Ecto neural progenitor cell (in vitro differentiated cells): Measurements from ENCODE around the gene MED16.
A peak's percentile ranks its signal among the peaks of the same experiment; 100 is the strongest.
"Not testable (repeated sequence)": the region's sequence is repeated elsewhere in the genome, so short reads cannot be mapped to it uniquely, and the experiment has no call there.

Experiments
- DNase-seq: peaks from one replicate; pipeline ENCODE4 v3.0.0-alpha.2; 2018; ENCODE audit warnings: low spot score

MED16 gene

DNA sequence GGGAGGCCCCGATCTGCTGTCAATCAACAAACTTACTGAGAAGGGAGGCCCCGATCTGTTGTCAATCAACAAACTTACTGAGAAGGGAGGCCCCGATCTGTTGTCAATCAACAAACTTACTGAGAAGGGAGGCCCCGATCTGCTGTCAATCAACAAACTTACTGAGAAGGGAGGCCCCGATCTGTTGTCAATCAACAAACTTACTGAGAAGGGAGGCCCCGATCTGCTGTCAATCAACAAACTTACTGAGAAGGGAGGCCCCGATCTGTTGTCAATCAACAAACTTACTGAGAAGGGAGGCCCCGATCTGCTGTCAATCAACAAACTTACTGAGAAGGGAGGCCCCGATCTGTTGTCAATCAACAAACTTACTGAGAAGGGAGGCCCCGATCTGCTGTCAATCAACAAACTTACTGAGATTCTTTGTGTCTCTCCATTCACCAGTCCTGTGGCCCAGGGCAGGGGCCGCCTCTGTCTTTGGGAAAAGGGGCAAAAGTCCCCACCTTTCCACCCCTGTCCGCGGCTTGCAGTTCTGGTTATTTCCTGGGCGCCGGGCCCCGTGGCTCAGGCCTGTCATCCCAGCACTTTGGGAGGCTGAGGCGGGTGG lies 39.3 kb downstream of the MED16 start:
- DNase-seq, result not testable (repeated sequence)

- DNase-seq, result no peak
Measured at GRCh38 chr19:853014-853585, 39.9 kb downstream of the MED16 start.

DNA sequence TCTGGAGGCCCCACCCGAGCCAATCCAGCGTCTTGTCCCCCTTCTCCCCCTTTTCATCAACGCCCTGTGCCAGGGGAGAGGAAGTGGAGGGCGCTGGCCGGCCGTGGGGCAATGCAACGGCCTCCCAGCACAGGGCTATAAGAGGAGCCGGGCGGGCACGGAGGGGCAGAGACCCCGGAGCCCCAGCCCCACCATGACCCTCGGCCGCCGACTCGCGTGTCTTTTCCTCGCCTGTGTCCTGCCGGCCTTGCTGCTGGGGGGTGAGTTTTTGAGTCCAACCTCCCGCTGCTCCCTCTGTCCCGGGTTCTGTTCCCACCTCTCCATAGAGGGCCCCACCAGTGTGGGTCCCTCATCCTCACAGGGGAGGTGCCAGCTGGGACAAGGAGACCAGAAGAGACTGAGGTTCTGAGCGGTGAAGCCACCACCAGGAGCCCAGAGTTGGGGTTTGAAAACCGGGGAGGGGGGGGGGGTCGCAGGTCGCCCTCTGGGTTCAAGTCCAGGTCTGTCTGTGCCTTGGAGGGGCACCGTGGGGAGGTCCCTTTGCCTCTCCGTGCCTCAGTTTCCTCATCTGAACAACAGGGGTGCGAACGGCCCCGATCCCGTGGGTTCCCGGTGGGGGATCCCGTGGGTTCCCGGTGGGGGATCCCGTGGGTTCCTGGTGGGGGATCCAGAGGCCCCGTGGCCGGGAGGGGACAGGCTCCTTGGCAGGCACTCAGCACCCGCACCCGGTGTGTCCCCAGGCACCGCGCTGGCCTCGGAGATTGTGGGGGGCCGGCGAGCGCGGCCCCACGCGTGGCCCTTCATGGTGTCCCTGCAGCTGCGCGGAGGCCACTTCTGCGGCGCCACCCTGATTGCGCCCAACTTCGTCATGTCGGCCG lies 40.6 kb downstream of the MED16 start, which contains the start of gene ELANE:
Gene ELANE (plus strand): TSS at position 168 of the 878 bp plus-strand sequence. CDS start 26 bp downstream, at position 194.
- no peak for DNase-seq

- DNase-seq, result no peak
Measured at GRCh38 chr19:850979-851335, 42.0 kb downstream of the MED16 start.

DNA sequence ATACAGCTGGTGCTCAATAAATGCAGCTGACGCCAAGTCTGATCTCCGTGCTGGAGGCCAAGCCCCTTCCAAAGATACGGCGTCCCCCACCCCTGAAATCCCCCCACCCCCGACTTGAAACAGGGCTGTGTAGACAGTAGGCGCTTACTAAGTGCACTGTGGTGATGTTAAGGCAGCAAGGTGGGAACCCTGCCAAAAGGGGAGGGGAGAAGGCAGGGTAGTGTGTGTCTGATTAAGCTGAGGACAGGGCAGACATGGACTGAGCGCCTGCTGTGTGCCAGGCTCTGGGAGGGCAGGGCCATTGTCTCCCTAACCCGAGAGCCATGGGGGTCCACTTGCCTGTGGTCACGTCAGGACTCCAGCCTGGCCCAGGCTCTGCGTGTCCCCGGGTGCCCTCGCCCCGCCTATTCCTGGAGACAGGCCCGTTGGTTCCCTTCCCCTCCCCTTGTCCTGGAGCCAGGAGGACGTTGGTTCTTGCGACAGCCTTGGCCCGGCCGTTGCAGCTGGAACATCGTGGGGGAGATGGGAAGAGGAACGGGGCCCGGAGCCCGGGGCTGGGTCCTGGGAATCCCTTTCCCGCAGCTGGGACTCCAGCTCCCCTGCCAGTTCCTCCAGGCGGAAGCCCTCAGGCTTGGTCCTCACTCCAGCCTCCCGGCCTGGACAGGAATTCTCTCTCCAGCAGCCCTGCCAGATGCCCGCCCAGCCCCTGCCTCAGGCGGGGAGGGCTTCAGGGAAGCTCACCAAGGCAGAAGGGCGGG lies 42.6 kb downstream of the MED16 start:
- DNase-seq, result peak; percentile 65

GRCh38 chr19:849195-849594 lies 43.8 kb downstream of the MED16 start:
- not testable (repeated sequence) for DNase-seq

DNA sequence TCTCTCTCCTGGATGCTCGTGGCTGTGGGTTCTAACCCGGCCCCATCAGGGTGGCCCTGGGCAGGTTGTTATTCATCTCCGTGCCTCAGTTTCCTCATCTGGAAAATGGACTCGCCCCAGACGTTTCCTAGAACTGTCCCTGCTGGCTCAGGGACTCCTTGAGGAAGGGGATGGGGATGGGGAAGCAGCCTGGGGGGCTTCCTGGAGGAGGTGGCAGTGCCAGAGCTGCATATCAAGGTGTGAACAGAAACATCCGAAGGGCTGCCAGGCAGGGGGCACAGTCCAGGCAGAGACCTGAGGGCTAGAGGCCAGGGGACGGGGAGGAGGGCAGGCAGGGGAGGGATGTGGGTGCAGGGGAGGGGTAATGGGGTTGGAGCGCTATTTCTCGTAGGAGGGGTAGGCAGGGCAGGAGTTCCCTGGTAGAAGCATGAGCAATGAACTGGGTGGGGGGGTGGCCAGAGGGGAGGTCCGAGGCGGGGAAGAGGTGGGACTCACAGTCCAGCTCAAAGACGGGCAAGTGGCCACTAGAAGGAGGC lies 44.5 kb downstream of the MED16 start:
- no peak for DNase-seq

DNA sequence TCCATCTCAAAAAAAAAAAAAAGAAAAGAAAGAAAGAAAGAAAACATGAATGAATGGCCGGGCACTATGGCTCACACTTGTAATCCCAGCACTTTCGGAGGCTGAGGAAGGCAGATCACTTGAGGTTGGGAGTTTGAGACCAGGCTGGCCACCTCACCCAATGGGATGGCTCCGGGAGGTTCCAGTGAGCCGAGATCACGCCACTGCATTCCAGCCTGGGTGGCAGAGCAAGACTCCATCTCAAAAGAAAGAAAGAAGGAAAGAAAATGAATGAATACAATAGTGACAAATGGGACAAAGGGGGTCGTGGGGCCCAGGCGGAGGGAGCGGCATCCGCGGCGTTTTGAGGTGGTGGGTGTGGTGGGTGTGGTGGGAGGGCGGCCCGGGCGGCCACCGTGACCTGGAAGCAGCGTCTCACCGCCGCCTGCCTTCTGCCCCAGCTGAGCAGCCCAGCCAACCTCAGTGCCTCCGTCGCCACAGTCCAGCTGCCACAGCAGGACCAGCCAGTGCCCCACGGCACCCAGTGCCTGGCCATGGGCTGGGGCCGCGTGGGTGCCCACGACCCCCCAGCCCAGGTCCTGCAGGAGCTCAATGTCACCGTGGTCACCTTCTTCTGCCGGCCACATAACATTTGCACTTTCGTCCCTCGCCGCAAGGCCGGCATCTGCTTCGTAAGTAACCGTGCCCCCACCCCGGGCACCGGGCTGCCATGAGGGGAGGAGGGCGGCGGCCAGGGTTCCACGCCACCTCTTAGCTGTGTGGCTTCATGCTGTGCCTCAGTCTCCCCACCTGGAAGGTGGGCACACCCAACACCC lies 47.1 kb downstream of the MED16 start:
- DNase-seq, result no peak

- no peak for DNase-seq
Measured at GRCh38 chr19:844546-844971, 48.4 kb downstream of the MED16 start.

GRCh38 chr19:843836-844545 lies 49.0 kb downstream of the MED16 start:
- no peak for DNase-seq

- DNase-seq, result peak; percentile 72
Measured at GRCh38 chr19:843180-843835, 49.7 kb downstream of the MED16 start.

GRCh38 chr19:842802-843179 lies 50.2 kb downstream of the MED16 start:
- not testable (repeated sequence) for DNase-seq

DNA sequence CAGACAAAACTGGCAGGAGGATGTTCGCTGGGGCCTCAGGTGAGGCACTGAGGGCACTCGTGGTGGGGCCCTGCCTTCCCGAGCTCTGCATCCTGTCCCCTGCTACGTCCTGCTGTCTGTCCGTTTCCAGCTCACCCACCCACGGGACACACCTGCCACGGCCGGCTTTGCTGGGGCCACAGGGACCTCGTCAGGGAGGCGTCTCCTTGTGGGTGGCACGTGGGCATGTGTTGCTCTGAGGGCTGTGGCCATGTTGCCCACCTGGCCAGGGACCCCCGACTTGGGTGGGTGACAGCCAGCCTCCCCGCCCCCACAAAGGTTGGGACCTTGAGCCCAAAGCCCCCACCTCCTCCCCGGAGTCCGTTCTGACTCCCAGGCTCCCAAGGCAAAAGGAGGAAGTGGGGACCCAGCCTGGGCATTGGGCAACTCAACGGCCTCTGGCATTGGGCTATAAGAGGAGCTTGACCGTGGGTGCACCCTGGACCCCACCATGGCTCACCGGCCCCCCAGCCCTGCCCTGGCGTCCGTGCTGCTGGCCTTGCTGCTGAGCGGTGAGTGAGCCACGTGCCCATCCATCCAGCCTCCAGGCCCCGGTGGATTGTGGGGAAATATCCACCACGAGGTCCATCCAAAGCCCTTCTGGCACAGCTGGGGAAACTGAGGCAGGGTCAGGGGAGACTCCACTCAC lies 52.3 kb downstream of the MED16 start, which contains the start of gene PRTN3:
Gene PRTN3 (plus strand): TSS at position 481 of the 688 bp plus-strand sequence. CDS start 10 bp downstream, at position 491.
- no peak for DNase-seq

GRCh38 chr19:835210-835810 lies 57.7 kb downstream of the MED16 start:
- DNase-seq, result no peak

DNA sequence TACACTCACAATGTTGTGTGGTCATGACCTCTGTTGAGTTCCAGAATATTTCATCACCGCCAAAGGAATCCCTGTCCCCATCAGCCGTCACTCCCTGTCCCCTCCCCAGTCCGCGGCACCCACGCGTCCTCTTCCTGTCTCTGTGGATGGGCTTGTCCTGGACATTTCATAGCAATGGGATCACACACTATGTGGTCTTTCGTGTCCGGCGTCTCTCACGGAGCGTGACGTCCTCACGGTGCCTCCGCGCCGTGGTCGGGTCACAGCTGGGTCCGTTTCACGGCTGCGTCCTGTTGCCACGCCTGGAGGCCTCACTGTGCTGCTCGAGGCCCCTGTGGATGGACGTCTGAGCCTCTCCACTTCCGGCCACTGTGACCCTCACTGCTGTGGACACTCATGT lies 58.8 kb downstream of the MED16 start:
- DNase-seq, result no peak

GRCh38 chr19:831407-832369 lies 61.3 kb downstream of the MED16 start:
- no peak for DNase-seq

GRCh38 chr19:829129-829758 lies 63.7 kb downstream of the MED16 start:
- no peak for DNase-seq
